GM23248 (cell line): Measurements from ENCODE around the gene NDFIP2. TPM values are rescaled to one million over a fixed set of nuclear protein-coding genes. Genes with fewer than 3 reads are reported as not detected.

Experiments used
- DNase-seq: peaks from one replicate; pipeline ENCODE4 v3.0.0-alpha.2; 2015
- H2AFZ ChIP-seq: fragments of 200-600 bp; sonication (generic); 2 replicates; pipeline ENCODE4 v1.6.1; 2016; ENCODE audit warnings: antibody characterized with exemption
- H3F3A ChIP-seq: fragments of 200-600 bp; sonication (generic); 2 replicates; pipeline ENCODE4 v1.6.1; 2016; ENCODE audit warnings: mild to moderate bottlenecking, antibody characterized with exemption, mixed run types; ENCODE audit not compliant: insufficient read depth
- H3K27ac ChIP-seq: fragments of 200-600 bp; sonication (generic); 2 replicates; pipeline ENCODE4 v1.5.1; 2016; ENCODE audit warnings: mild to moderate bottlenecking
- H3K27me3 ChIP-seq: fragments of 200-600 bp; sonication (generic); replicated peaks from 2 replicates; pipeline ENCODE4 v1.6.1; 2016; ENCODE audit warnings: mild to moderate bottlenecking; ENCODE audit not compliant: insufficient read depth
- H3K36me3 ChIP-seq: fragments of 200-600 bp; sonication (generic); 2 replicates; pipeline ENCODE4 v1.6.1; 2016; ENCODE audit warnings: low read depth, mild to moderate bottlenecking
- H3K4me1 ChIP-seq: fragments of 200-600 bp; sonication (generic); 2 replicates; pipeline ENCODE4 v1.6.1; 2016; ENCODE audit warnings: mild to moderate bottlenecking; ENCODE audit not compliant: insufficient read depth
- H3K4me2 ChIP-seq: fragments of 200-600 bp; sonication (generic); one replicate; pipeline ENCODE4 v1.6.1; 2016; ENCODE audit warnings: mild to moderate bottlenecking; ENCODE audit not compliant: unreplicated experiment
- H3K4me3 ChIP-seq: fragments of 200-600 bp; sonication (generic); 2 replicates; pipeline ENCODE4 v1.5.1; 2016; ENCODE audit warnings: mild to moderate bottlenecking
- H3K79me2 ChIP-seq: fragments of 200-600 bp; sonication (generic); 2 replicates; pipeline ENCODE4 v1.6.1; 2016; ENCODE audit warnings: mild to moderate bottlenecking; ENCODE audit not compliant: insufficient read depth
- H3K9ac ChIP-seq: fragments of 200-600 bp; sonication (generic); 2 replicates; pipeline ENCODE4 v1.6.1; 2016; ENCODE audit warnings: mild to moderate bottlenecking
- H3K9me2 ChIP-seq: fragments of 200-600 bp; sonication (generic); 2 replicates; pipeline ENCODE4 v1.6.1; 2016; ENCODE audit warnings: mixed run types, mild to moderate bottlenecking, moderate library complexity; ENCODE audit not compliant: insufficient read depth
- H3K9me3 ChIP-seq: fragments of 200-600 bp; sonication (generic); one replicate; pipeline ENCODE4 v1.6.1; 2017; ENCODE audit warnings: low read depth
- H4K20me1 ChIP-seq: fragments of 200-600 bp; sonication (generic); 2 replicates; pipeline ENCODE4 v1.6.0; 2016; ENCODE audit not compliant: insufficient read depth
- EZH2 ChIP-seq: fragments of 200-600 bp; sonication (generic); IDR thresholded peaks from 2 replicates; pipeline ENCODE4 v1.6.1; 2018; ENCODE audit warnings: antibody characterized with exemption, mild to moderate bottlenecking; ENCODE audit not compliant: insufficient read depth, poor library complexity, severe bottlenecking
- EZH2phosphoT487 ChIP-seq: fragments of 200-600 bp; sonication (generic); IDR thresholded peaks from 2 replicates; pipeline ENCODE4 v1.6.1; 2018; ENCODE audit warnings: antibody characterized with exemption, moderate library complexity, mild to moderate bottlenecking, low read depth; ENCODE audit not compliant: insufficient read depth
- WGBS, 2 experiments: methylation state at CpG; one replicate each; pipeline ENCODE4 v1.1.6; 2015 to 2017; ENCODE audit warnings: low lambda C conversion rate in 2 of 2, low coverage in 1 of 2; ENCODE audit errors: missing lambda C conversion rate in 2 of 2; 5-methylcytosine and 5-hydroxymethylcytosine counted together
- in situ Hi-C: fragments of 300-500 bp; cut with MboI; formaldehyde crosslinking; loops from 2 replicates; pipeline ENCODE4 v1.15.0; 2020
- polyA plus RNA-seq: library from polyadenylated mRNA; unstranded; fragments of >200 nt; fragmentation: Nextera tagmentation; extraction: Ambion mirVana; gene quantifications from 2 replicates; pipeline ENCODE4 v1.2.1, GENCODE V29; 2016
- total RNA-seq: library from RNA; depleted of rRNA; stranded (reverse); fragments of >200 nt; shearing (Covaris generic); gene quantifications from 2 replicates; pipeline ENCODE4 v1.2.3, GENCODE V29; 2014

The NDFIP2 gene
- total and polyA plus RNA-seq, 2 experiments from 2014 or later: 98.1 to 109 TPM

DNA sequence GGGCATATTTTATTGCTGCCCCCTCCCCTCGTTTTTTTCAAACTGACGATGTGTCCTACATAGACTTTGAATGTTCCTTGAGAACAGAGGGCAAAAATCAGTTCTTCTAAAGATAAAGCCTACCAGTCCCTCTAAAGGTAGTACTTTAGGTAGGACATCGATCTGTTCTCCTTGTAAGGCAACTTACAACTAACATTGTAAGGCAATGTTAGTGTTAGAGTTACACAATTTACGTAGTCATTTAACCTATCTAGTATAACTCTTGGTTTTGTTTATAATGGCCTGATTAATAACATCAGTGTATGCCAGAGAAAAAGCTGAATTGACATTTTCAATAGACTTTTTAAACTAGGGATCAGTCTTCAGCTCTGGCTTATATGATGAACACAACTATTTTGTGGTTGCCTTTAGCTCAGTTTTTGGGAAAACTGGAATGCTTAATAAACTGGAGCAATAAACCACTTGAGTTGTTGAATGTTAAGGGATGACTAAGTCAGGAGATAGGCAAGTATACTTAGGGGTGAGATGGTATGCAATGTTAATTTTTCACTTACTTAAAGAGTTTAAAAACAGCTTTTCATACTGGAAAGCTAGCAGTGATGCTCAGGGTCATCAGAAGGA is 2.2 kb downstream of the NDFIP2 start:
- H3K4me1 ChIP-seq: peaks cover 59% of the 10 kb centered on the region
- peaks cover 71% of the 10 kb centered on the region for H3F3A ChIP-seq
- no peaks in the 10 kb centered on the region for H3K27me3 ChIP-seq
- peaks cover 61% of the 10 kb centered on the region for H3K79me2 ChIP-seq
- H2AFZ ChIP-seq: no peak overlapping the region
- H3K36me3 ChIP-seq: no peaks in the 10 kb centered on the region
- 67 to 70% methylated on average over 4 of the region's 4 CpGs for WGBS, 2 experiments
- TF ChIP-seq EZH2 (no peak), EZH2phosphoT487 (0 out of 2 replicates have a peak, but pooled peaks have one; percentile 36)
- no peaks in the 10 kb centered on the region for H3K9me2 ChIP-seq
- H3K4me2 ChIP-seq: peak overlapping the region; percentile 95
- in situ Hi-C loops: no loop called here
- H3K4me3 ChIP-seq: peak overlapping the region; percentile 100
- DNase-seq: peak; percentile 75
- H3K9ac ChIP-seq: peak overlapping the region; percentile 86
- H4K20me1 ChIP-seq: no peaks in the 10 kb centered on the region; the same call in 1 of the 2 replicates
- no peaks in the 10 kb centered on the region for H3K9me3 ChIP-seq
- H3K27ac ChIP-seq: peak overlapping the region; percentile 68

GRCh38 chr13:79485014-79485811 is 4.3 kb downstream of the NDFIP2 start:
- peak overlapping the region; percentile 71 for H3K9ac ChIP-seq
- peaks cover 66% of the 10 kb centered on the region for H3K4me1 ChIP-seq
- DNase-seq: peak; percentile 95
- peak overlapping the region; percentile 95 for H3K4me2 ChIP-seq
- H4K20me1 ChIP-seq: no peaks in the 10 kb centered on the region; the same call in 1 of the 2 replicates
- peaks cover 73% of the 10 kb centered on the region for H3F3A ChIP-seq
- no peaks in the 10 kb centered on the region for H3K9me3 ChIP-seq
- H3K79me2 ChIP-seq: peaks cover 81% of the 10 kb centered on the region
- no peak overlapping the region for H2AFZ ChIP-seq
- H3K9me2 ChIP-seq: no peaks in the 10 kb centered on the region
- 46 to 51% methylated on average over 4 of the region's 4 CpGs for WGBS, 2 experiments
- TF ChIP-seq EZH2phosphoT487 (0 out of 2 replicates have a peak, but pooled peaks have one; percentile 25), EZH2 (no peak)
- H3K27ac ChIP-seq: peak overlapping the region; percentile 89
- peak overlapping the region; percentile 62 for H3K4me3 ChIP-seq
- H3K27me3 ChIP-seq: no peaks in the 10 kb centered on the region
- no peaks in the 10 kb centered on the region for H3K36me3 ChIP-seq
- in situ Hi-C loops: no loop called here

DNA sequence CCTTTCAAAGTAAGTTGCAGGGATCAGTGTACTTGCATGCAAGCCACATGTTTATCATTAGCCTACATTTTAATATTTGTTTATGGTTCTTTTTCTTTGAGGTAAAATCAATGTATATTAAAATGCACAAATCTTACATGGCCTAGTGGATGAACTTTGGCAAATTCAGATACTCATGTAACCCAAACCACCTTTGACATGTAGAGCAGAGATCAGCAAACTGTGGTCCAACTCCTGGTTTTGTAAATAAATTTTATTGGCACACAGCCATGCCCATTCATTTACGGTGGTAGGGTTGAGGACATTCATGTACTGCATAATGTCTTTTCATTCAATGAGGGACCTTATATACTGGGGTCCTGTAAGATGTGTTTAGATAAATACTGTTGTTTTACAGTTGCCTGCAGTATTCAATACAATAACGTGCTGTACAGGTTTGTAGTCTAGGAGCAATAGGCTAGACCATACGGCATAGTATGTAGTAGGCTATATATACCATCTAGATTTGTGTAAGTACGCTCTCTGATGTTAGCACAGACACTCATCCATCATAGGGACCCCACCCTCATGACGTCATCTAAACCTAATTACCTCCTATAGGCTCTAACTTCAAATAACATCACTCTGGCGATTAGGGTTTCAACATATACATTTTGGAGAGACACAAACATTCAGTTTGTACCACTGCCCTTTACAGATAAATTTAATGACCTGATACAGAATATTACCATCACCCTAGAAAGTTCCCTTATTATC is 5.7 kb downstream of the NDFIP2 start:
- 94 to 97% methylated on average over 6 of the region's 6 CpGs for WGBS, 2 experiments
- Histone ChIP-seq H3F3A (peaks cover 69% of the 10 kb centered on the region), H3K4me2 (peak overlapping the region; percentile 95), H3K4me1 (peaks cover 78% of the 10 kb centered on the region), H3K27ac (peak overlapping the region; percentile 89; the same call in 1 of the 2 replicates), H2AFZ (no peak overlapping the region), H3K9me2 (no peaks in the 10 kb centered on the region), H3K9me3 (no peaks in the 10 kb centered on the region), H3K36me3 (no peaks in the 10 kb centered on the region), H3K79me2 (peaks cover 91% of the 10 kb centered on the region), H3K4me3 (0 out of 2 replicates have a peak overlapping the region, but pooled peaks have one; percentile 62), H4K20me1 (no peaks in the 10 kb centered on the region; the same call in 1 of the 2 replicates), H3K27me3 (no peaks in the 10 kb centered on the region), H3K9ac (no peak overlapping the region)
- DNase-seq: no peak
- in situ Hi-C loops: no loop called here
- TF ChIP-seq EZH2: no peak
- no peak for TF ChIP-seq EZH2phosphoT487

DNA sequence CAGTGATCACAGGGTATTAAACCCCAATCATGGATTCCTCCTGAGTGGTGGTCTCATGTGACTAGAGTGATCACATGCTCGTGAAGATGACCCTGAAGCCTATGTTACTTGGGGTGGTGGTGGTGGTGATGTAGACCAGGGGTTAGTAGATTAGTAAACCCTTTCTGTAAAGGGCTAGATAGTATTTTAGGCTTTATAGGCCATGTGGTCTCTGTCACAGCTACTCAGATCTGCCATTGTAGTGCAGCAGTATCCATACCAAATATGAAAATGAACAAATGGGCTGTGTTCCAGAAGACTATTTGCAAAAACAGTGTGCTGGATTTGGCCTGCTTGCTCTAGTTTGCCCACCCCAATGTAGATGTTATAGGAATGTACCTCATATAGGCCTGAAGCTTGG is 9.4 kb downstream of the NDFIP2 start:
- Histone ChIP-seq H3K27ac (no peak overlapping the region), H3K4me2 (no peak overlapping the region), H3K79me2 (peaks cover 93% of the 10 kb centered on the region), H3K9ac (no peak overlapping the region), H3F3A (peaks cover 61% of the 10 kb centered on the region), H3K9me3 (no peaks in the 10 kb centered on the region), H3K36me3 (no peaks in the 10 kb centered on the region), H4K20me1 (peaks cover 14% of the 10 kb centered on the region; the same call in 1 of the 2 replicates), H3K27me3 (no peaks in the 10 kb centered on the region), H3K9me2 (no peaks in the 10 kb centered on the region), H2AFZ (no peak overlapping the region), H3K4me3 (no peak overlapping the region), H3K4me1 (peaks cover 81% of the 10 kb centered on the region)
- DNase-seq: no peak
- in situ Hi-C loops: no loop called here
- WGBS, 2 experiments: 91 to 95% methylated on average over 1 of the region's 1 CpG
- TF ChIP-seq EZH2 (no peak), EZH2phosphoT487 (no peak)
